TTC549 (cell line): Measurements from ENCODE around the gene UTS2.

ENCODE experiments used
- FAIRE-seq: peaks from 2 replicates; lab custom pipeline; 2012; peaks lifted over from hg19 to GRCh38; lab: Jason Lieb, UNC

Gene UTS2

DNA sequence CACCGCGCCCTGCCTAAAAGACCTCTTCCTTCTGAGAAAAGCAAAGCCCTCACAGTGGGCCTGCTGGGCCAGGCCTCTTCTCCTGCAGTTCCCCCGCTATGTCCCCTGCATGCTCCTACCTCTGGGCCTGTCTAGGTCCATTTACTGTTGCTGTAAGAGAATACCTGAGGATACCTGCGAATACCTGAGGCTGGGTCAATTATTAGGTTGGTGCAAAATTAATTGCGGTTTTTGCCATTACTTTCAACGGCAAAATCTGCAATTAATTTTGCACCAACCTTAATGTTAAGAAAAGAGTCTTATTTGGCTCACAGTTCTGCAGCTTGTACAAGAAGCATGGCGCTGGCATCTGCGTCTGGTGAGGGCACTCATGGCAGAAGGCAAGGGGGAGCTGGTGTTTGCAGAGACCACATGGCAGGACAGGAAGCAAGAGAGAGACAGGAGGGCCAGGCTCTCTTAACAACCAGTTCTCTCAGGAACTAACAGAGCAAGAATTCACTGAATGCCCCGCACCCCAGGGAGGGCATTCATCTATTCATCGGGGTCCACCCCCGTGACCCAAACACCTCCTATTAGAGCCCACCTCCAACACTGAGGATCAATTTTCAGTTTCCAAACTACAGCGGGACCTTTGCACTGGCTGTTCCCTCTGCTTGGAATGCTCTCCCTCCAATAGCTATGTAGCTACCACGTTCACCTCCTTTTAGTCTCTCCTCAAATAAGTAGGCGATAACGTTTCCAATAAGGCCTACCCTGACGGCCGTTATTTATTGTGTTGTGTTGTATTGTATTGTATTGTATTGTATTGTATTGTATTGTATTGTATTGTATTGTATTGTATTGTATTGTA is 9.6 kb upstream of the UTS2 start:
- FAIRE-seq: no peak

DNA sequence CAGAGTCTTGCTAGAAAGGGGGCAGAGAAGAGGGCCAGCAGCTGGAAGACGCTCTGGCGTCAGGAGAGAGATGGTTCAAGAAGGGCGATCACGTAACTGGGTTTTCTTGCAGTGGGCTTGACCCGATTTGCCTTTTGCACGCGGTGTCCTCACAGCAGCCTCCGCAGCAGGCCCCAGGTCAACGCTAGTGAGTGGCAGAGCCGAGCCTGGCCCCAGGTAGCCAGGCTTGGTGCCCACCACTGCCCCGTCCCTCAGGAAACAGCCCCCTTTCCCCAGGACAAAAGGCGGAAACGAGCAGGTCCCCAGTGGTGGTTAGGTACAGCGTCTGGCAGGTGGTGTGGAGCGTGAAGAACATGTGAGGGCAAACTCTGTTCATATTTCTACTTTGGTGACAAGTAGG is 8.6 kb upstream of the UTS2 start:
- no peak for FAIRE-seq

DNA sequence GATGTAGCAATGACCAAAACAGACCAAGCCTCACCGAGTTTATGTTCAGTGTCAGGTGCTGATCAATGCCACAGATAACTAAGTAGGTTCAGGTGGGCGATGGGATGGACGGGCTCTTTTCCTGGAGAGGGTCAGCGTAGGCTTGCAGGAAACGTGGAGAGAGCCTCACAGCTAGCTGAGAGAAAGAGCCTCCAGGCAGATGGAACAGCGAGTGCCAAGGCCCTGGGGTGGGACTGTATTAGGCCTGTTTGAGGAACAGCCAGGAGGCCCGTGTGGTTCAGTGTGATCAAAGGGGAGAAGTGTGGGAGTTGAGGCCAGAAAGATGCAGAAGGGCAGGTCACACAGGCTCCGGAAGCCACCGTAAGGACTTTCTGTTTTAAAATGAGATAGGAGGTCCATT is 7.3 kb upstream of the UTS2 start:
- FAIRE-seq: no peak

DNA sequence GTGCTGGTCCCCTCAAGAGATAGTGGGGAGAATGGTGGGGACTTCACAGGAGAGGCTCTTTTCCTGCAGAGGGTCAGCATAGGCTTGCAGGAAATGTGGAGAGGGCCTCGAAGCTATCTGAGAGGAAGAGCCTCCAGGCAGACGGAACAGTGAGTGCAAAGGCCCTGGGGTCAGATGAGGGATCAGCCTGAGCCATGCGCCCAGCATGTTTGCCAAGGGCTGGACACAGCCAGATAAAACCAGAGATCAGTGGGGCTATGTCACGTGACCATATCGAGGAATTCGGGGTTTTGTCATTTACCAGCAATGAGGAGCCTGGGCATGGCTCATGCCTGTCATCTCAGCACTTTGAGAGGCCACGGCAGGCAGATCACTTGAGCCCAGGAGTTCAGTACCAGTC is 6.5 kb upstream of the UTS2 start:
- FAIRE-seq: no peak

DNA sequence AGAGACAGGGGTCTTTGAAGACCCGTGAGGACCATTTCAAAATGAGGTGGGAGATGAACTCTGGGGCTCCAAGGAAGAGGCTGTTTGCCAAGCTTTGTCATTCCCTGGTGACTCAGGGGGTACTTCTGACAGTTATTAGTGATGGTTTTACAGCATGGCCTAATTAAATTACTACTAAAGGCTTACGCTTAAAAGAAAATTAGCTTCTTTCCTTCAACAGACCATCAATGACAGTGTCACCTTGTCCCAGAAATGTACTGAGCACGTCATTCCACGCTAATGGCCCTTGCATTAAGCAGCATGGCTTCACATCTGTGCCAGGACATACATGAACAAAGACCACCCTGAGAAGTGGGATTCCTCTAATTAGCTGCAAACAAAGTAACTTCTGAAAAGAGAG is 5.1 kb upstream of the UTS2 start:
- no peak for FAIRE-seq

DNA sequence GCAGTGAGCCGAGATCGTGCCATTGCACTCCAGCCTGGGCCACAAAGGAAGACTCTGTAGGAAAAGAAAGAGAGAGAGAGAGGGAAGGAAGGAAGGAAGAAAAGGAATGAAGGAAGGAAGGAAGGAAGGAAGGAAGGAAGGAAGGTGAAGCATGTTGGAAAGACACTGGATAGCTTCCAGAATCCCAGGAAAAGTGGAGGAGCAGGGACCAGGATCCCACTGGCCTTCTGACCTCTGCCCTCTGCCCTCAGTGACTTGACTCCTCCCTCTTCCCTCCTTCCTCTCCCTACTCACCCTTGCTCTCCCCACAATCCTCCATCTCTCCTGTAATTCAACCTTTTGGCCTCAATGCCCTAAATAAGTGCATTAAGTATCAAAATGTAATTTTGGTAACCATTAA is 4.1 kb upstream of the UTS2 start:
- no peak for FAIRE-seq

DNA sequence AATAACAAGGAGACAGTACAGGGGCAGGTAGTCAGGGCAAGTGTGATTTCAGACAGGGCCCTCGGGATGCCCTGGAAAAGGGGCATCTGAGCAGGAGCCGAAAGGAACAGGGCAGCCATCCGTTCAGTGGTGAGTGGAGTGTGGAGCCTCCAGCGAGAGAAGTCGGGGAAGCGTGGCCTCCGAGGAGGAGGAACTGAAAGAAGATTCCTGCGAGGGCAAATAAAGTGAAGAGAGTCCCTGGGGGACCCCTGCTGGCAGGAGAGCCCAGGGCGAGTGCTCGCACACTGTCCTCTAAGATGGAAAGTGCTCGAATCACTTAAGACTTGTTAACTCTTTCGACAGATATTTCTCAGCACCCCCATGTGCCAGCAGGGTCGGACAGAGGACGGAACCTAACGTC is 3.5 kb upstream of the UTS2 start:
- no peak for FAIRE-seq

DNA sequence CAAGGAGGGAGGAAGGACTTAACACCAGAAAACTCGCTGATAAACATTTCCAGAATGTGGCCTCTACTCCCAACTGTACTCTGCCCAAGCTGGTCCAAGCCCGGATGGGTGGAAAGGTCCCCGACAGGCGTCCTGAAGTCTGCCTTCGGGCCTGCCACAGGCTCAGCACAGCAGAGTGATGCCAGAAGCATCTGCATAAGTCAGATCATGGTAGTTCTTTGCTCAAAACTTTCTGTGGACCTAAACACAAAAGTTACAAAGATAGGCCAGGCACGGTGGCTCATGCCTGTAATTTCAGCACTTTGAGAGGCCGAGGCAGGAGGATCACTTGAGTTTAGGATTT is 790 bp upstream of the UTS2 start:
- no peak for FAIRE-seq

DNA sequence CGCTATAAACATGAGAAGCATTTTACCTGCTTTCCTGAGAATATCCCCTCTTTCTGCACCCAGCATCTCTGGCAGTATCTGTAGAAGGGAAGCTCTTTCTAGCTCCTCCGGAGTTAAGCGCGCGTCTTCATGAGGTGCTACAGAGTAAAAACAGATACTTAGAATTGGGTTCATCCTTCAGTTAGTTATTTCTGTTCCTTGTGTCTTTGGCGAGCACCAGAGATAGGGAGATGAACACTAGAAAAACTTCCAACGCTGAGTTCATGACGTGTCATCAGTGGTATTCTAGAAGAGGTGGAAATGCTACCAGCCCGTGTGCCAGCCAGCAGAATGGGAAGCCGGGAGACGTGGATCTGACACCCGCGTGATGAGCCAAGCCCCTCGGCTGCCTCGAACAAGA is 2.1 kb downstream of the UTS2 start:
- no peak for FAIRE-seq

DNA sequence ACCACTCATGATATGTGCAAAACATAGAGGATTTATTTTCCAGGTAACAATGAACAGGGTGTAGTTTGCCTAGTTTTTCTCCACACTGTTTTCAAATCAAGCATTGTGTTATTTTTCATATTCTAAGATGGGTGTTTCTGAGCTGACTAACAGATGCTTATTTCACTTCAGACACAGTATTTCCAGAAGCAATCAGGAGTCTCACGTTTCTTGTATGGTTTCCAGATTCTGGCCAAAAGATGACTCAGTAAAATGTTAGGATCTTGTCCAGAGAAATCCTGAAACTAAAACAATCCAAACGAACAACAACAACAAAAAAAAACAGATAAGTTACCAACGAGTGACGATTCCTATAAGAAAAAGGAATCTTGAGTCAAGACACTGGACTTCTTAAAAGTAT is 5.3 kb downstream of the UTS2 start:
- no peak for FAIRE-seq

DNA sequence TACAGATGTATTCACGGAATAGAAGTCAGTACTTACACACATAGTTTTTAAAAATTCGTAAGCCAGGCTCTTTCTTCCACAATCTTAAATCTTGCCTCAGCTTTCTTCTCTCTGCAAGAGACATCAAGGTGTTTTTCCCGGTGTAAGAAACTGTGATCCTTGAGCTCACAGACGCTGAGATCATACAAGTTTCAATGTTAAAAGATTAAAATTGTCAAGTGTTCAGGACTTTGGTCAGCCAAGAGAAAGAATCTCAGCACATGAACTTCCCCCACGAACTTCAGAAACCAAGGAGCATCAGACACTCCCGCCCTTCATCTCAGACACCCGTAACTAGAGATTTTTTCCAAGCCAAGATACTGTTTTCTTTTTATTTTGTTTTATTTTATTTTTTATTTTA is 6.2 kb downstream of the UTS2 start:
- no peak for FAIRE-seq

DNA sequence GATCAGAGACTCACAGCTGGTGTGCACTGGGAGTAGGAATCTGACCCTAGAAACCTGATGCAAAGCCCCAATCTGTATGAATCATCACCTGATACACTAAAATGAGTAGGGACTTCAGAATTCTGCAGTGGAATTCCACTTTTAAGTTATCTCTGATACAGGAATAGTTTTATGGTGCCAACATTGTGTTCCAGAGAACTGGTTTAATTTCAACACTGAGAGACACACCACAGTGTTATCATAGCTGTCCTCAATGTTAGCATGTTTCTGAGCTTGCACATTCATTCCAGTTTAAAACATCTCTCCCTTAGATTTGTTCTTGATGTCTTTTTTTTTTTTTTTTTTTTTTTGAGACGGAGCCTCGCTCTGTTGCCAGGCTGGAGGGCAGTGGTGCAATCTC is 7.1 kb downstream of the UTS2 start:
- FAIRE-seq: no peak

DNA sequence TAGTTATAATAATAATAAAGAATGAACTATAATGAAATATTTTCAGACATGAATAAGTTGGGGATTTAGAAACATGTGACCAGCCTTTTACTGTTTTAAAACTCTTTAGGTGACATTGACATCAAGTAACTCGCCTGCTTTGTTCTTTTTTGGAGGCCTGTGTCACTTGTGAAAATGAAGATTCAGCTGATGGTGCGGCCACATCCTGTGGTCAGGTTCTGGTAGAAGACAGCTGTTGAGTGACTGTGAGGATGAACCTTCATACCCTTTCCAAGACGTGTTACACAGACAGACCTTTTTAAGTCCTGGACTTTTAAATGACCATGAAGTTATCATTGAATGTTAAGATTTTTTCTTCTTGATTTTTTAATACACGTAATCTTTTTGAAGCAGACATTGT is 10.3 kb downstream of the UTS2 start:
- no peak for FAIRE-seq

DNA sequence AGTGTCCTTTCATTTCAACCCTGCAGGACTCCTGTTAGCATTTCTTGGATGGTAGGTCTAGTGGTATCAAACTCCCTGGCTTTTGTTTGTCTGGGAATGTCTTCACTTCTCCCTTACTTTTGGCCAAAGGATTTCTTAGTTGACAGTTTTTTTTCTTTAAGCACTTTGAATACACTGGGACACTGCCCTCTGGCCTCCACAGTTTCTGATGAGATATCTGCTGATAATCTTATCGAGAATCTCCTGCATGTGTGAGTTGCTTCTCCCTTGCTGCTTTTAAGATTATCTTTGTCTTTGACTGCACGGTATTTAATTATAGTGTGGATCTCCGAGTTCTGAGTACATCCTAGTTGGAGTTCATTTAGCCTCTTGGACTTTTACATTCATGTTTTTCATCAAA is 13.3 kb downstream of the UTS2 start:
- FAIRE-seq: no peak

DNA sequence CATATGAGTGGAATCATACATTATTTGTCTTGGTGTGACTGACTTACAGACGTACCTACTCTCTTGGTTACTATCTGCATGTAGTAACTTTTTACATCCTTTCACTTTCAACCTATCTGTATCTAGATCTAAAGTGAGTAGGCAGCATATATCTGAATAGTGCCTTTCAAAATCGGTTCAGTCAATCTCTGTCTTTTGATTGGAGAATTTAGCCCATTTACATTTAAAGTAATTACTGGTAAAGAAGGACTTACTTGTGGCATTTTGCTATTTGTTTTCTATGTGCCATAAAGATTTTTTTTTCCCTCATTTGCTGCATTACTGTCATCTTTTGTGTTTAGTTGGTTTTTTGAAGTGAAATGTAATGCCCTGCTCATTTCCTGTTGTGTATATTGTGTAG is 14.2 kb downstream of the UTS2 start:
- FAIRE-seq: no peak

DNA sequence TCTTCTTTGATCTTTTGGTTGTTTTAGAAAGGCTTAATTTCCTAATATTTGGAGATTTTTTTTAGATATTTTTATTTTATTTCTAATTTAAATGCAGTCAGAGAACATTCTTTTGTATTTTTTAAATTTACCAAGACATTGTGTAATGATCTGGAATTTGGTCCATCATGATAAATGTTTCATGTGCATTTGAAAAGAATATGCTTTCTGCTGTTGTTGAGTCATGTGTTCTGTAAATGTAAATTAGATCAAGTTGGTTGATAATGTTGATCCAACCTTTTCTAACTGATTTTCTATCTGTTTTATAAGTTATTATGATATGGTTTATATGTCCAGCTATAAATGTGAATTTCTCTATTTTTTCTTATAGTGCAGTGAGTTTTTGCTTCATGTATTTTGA is 19.8 kb downstream of the UTS2 start:
- no peak for FAIRE-seq

DNA sequence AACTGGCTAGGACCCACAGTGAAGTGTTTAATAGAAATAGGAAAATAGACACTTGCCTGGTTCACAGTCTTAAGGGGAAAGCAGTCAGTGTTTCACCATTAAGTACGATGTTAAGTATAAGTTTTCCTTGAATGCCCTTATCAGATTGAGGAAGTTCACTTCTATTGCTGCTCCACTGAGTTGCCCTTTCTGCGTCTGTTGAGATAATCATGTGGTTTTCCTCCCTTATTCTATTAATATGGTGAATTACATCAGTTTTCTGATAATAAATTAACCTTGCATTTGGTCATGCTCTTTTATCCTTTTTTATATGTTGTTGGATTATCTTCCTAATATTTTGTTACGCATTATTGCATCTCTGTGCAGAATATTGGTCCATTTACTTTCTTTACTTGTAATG is 21.4 kb downstream of the UTS2 start:
- FAIRE-seq: no peak

DNA sequence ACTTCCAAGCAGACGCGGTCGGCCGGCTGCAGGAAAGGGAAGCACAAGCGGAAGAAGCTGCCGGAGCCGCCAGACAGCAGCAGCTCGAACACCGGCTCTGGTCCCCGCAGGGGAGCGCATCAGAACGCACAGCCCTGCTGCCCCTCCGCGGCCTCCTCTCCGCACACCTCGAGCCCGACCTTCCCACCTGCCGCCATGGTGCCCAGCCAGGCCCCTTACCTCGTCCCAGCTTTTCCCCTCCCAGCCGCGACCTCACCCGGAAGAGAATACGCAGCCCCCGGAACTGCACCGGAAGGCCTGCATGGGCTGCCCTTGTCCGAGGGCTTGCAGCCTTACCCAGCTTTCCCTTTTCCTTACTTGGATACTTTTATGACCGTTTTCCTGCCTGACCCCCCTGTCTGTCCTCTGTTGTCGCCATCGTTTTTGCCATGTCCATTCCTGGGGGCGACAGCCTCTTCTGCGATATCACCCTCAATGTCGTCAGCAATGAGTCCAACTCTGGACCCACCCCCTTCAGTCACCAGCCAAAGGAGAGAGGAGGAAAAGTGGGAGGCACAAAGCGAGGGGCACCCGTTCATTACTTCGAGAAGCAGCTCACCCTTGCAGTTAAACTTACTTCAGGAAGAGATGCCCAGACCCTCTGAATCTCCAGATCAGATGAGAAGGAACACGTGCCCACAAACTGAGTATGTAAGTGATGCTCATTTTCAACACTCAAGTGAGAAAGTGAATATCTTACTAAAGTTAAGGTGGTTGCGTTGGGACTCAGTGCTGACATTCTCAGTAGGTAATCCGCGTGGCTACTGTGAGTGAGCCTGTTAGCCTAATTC is 25.5 kb downstream of the UTS2 start:
- FAIRE-seq: no peak

DNA sequence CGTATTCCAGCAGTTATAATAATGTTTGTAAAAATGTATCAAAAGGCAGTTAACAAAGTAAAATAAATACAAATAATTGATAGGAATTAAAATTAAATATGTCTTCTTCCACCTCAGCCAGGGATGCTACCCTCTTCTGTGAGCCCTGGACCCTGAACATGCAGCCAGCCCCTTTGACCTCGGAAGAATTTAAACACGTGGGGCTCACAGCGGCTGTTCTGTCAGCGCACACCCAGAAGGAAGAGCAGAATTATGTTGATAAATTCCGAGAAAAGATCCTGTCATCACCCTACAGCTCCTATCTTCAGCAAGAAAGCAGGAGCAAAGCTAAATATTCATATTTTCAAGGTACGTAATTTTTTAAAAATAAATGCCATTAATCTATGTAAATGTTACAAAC is 26.5 kb downstream of the UTS2 start:
- FAIRE-seq: no peak

DNA sequence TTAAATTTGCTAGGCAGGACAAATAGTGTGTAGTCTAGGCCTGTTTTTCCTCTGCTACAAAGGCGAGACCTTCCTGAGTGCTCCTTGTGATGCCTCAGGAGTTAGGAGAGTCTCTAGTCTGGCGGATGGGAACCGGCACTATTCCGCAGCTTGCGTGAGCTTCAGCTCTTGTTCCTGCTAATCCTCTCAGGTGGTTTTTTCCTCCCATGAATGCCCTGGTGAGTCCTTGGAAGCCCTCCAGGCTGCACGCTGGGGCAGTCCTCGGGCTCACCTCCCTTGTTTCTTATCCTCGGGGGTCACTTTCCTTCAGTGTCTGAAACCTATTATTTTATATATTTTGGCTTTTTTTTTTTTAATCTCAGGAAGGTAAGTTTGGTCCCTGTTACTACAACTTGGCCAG is 28.2 kb downstream of the UTS2 start:
- FAIRE-seq: no peak

DNA sequence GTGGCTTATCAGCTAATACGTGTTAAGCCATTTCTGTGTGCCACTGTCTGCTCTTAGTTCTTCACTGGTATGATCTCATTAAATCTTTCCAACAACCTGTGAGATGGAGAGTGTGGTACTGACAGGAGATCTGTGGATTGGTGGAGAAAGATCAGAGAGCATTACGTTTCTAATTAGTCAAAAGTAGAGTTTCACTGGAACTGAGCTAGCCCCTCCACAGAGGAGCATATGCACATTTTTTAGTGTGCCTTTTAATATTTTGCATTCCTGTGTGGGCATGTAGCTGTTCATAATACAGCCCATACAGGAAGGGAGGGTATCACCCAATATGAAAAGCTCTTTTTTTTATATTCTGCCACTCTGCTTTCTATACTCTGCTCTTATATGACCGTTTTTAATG is 31.6 kb downstream of the UTS2 start:
- FAIRE-seq: no peak

DNA sequence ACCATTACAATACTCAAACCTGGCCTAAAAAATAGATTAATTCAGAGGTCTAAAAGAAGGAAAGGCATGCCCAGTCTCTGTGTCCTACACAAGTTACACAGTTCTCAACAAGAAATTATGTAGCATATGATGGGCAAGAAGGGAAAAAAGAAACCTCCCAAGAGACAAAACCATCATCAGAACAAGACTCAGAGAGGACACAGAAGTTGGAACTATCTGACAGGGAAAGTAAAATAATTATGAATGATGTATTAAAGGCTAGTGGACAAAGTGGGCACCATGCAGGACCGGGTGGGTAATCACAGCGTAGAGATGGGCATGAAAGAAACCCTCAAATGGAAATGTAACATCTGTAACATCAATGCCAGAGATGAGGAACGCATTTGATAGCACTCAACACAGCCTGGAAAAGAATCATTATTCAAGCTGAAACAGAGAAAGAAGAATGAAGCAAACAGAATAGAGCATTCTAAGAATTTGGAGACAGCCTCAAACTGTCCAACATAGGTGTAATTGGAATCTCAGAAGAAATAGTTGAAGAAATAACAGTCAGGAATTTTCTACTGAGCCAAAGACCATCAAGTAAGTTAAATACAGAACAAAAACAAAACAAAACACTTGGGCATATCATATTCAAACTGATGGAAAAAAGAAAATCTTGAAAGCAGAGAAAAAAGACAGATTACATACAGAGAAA is 39.0 kb downstream of the UTS2 start:
- no peak for FAIRE-seq

DNA sequence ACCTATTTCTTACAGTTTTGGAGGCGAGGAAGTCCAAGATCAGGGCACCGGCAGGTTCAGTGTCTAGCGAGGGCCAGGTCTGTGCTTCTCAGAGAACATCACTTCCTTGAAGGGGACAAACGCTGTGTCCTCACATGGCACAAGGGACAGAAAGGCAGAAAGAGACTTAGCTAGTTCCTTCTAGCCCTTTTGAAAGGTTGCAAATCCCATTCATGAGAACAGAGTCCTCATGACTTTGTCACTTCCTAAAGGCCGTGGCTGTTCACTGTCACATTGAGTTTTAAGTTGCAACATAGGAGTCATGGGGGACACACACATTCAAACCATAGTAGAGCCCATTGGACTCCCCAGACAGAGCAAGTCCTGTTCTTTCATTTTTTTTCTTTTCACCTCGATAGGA is 41.4 kb downstream of the UTS2 start:
- no peak for FAIRE-seq
